Limb (tissue), 2 donors: Measurements from ENCODE around the gene CYB5B.
A peak's percentile ranks its signal among the peaks of the same experiment; 100 is the strongest.

ENCODE experiments used
- DNase-seq, 2 donors: peaks; one replicate each; pipeline ENCODE4 v3.0.0-alpha.2; 2016; ENCODE audit errors: extremely low spot score in 2 of 2

The CYB5B gene

GRCh38 chr16:69424053-69424934 is at the start of gene CYB5B:
Gene CYB5B, plus strand, starts transcription at chr16:69424619. Its CDS starts 65 bp downstream, at chr16:69424684.
- peak; percentile 93 to 99 for DNase-seq

- DNase-seq, result no peak
These were observed 47.9 kb upstream of the CYB5B start for GRCh38 chr16:69376393-69377059.

GRCh38 chr16:69378036-69378435 is 46.4 kb upstream of the CYB5B start:
- DNase-seq, result no peak

GRCh38 chr16:69378760-69379159 is 45.7 kb upstream of the CYB5B start:
- DNase-seq, result no peak

- no peak for DNase-seq
These were observed 43.2 kb upstream of the CYB5B start for GRCh38 chr16:69381231-69381630.

GRCh38 chr16:69382421-69382820 is 42.0 kb upstream of the CYB5B start:
- DNase-seq, result no peak

- no peak for DNase-seq
These were observed 39.4 kb upstream of the CYB5B start for GRCh38 chr16:69384974-69385373.

GRCh38 chr16:69386596-69386995 is 37.8 kb upstream of the CYB5B start:
- DNase-seq, result no peak

GRCh38 chr16:69393898-69394849 is 30.2 kb upstream of the CYB5B start:
- DNase-seq, result no peak

GRCh38 chr16:69395859-69396186 is 28.6 kb upstream of the CYB5B start:
- no peak for DNase-seq

GRCh38 chr16:69396187-69397061 is 28.0 kb upstream of the CYB5B start:
- peak; percentile 84 to 92 for DNase-seq

GRCh38 chr16:69397821-69398521 is 26.4 kb upstream of the CYB5B start:
- DNase-seq, result peak in 1 of 2 donors; percentile 42

GRCh38 chr16:69399361-69399760 is 25.1 kb upstream of the CYB5B start:
- DNase-seq, result no peak

- DNase-seq, result no peak
These were observed 22.0 kb upstream of the CYB5B start for GRCh38 chr16:69402439-69402838.

- no peak for DNase-seq
These were observed 20.1 kb upstream of the CYB5B start for GRCh38 chr16:69404275-69404805.

GRCh38 chr16:69405326-69405725 is 19.1 kb upstream of the CYB5B start:
- no peak for DNase-seq

- DNase-seq, result no peak
These were observed 18.7 kb upstream of the CYB5B start for GRCh38 chr16:69405757-69406156.

- DNase-seq, result no peak
These were observed 17.6 kb upstream of the CYB5B start for GRCh38 chr16:69406780-69407331.

GRCh38 chr16:69407702-69408323 is 16.6 kb upstream of the CYB5B start:
- no peak for DNase-seq
